Inflammatory macrophage treated with lipopolysaccharide for 1 hour (primary cell): Measurements from ENCODE around the gene TEPSIN.

ENCODE experiments used
- DNase-seq, 2 donors: peaks; one replicate each; pipeline ENCODE4 v3.0.0-alpha.2; 2020 to 2022

The TEPSIN gene

GRCh38 chr17:81194941-81195901 lies 43.6 kb downstream of the TEPSIN start:
- no peak for DNase-seq

- DNase-seq: no peak
Observed at GRCh38 chr17:81194225-81194760, 44.6 kb downstream of the TEPSIN start.

GRCh38 chr17:81193470-81194224 lies 45.2 kb downstream of the TEPSIN start:
- peak in 1 of 2 donors; percentile 27 for DNase-seq

- no peak for DNase-seq
Observed at GRCh38 chr17:81193051-81193410, 45.8 kb downstream of the TEPSIN start.

- DNase-seq: no peak
Observed at GRCh38 chr17:81192386-81193050, 46.3 kb downstream of the TEPSIN start.

- DNase-seq: no peak
Observed at GRCh38 chr17:81191646-81192045, 47.2 kb downstream of the TEPSIN start.

GRCh38 chr17:81191116-81191515 lies 47.7 kb downstream of the TEPSIN start:
- DNase-seq: no peak

- DNase-seq: no peak
Observed at GRCh38 chr17:81190591-81190990, 48.3 kb downstream of the TEPSIN start.

- no peak for DNase-seq
Observed at GRCh38 chr17:81189670-81190530, 49.0 kb downstream of the TEPSIN start.

GRCh38 chr17:81189016-81189415 lies 49.8 kb downstream of the TEPSIN start:
- no peak for DNase-seq

GRCh38 chr17:81188491-81188840 lies 50.4 kb downstream of the TEPSIN start:
- no peak for DNase-seq

GRCh38 chr17:81187586-81188490 lies 51.0 kb downstream of the TEPSIN start:
- no peak for DNase-seq

GRCh38 chr17:81187120-81187519 lies 51.7 kb downstream of the TEPSIN start:
- DNase-seq: no peak

- no peak for DNase-seq
Observed at GRCh38 chr17:81186203-81186602, 52.7 kb downstream of the TEPSIN start.

- no peak for DNase-seq
Observed at GRCh38 chr17:81184555-81184954, 54.3 kb downstream of the TEPSIN start.

GRCh38 chr17:81183807-81184206 lies 55.0 kb downstream of the TEPSIN start:
- no peak for DNase-seq

GRCh38 chr17:81183316-81183715 lies 55.5 kb downstream of the TEPSIN start:
- DNase-seq: no peak

- no peak for DNase-seq
Observed at GRCh38 chr17:81182596-81182995, 56.3 kb downstream of the TEPSIN start.

- DNase-seq: no peak
Observed at GRCh38 chr17:81181811-81182185, 57.1 kb downstream of the TEPSIN start.

- DNase-seq: no peak
Observed at GRCh38 chr17:81180836-81181810, 57.7 kb downstream of the TEPSIN start.
